HG03039 (cell line): ENCODE measurements around the gene RPS6KB2.
"Not testable (repeated sequence)": the region's sequence is repeated elsewhere in the genome, so short reads cannot be mapped to it uniquely, and the experiment has no call there.

Experiments used
- ATAC-seq: cut with Tn5 transposase; IDR thresholded peaks from one replicate; pipeline ENCODE4 v1.9.1; 2021; ENCODE audit warnings: mild to moderate bottlenecking, moderate library complexity; ENCODE audit not compliant: unreplicated experiment

Gene RPS6KB2

GRCh38 chr11:67427364-67427859 is 882 bp upstream of the RPS6KB2 start:
- not testable (repeated sequence) for ATAC-seq

GRCh38 chr11:67429038-67429668 is 859 bp downstream of the RPS6KB2 start:
- ATAC-seq, result no peak

GRCh38 chr11:67429722-67430121 is 1.4 kb downstream of the RPS6KB2 start:
- ATAC-seq, result no peak

GRCh38 chr11:67431346-67432249 is 3.3 kb downstream of the RPS6KB2 start:
- ATAC-seq, result no peak

- no peak for ATAC-seq
Observed at GRCh38 chr11:67432655-67433349, 4.5 kb downstream of the RPS6KB2 start.

GRCh38 chr11:67433536-67434394 is 5.5 kb downstream of the RPS6KB2 start:
- ATAC-seq, result no peak

- no peak for ATAC-seq
Observed at GRCh38 chr11:67434395-67434881, 6.1 kb downstream of the RPS6KB2 start.

GRCh38 chr11:67435031-67435726 is 6.9 kb downstream of the RPS6KB2 start:
- ATAC-seq, result no peak

GRCh38 chr11:67435727-67436458 is 7.6 kb downstream of the RPS6KB2 start:
- ATAC-seq, result no peak

GRCh38 chr11:67436459-67437081 is 8.3 kb downstream of the RPS6KB2 start:
- no peak for ATAC-seq

- ATAC-seq, result no peak
Observed at GRCh38 chr11:67437082-67437808, 9.0 kb downstream of the RPS6KB2 start, which contains the start of gene PTPRCAP. TSS of gene PTPRCAP (minus strand) at chr11:67437682. CDS start at chr11:67437619, 63 bp downstream.

- no peak for ATAC-seq
Observed at GRCh38 chr11:67437809-67438157, 9.5 kb downstream of the RPS6KB2 start.

- ATAC-seq, result no peak
Observed at GRCh38 chr11:67438158-67438902, 10.0 kb downstream of the RPS6KB2 start.

- ATAC-seq, result no peak
Observed at GRCh38 chr11:67439321-67440228, 11.3 kb downstream of the RPS6KB2 start.

- no peak for ATAC-seq
Observed at GRCh38 chr11:67440229-67441097, 12.2 kb downstream of the RPS6KB2 start.
